Neural crest cell (in vitro differentiated cells): ENCODE data around the gene UBE2E3. TPM values are rescaled to one million over a fixed set of nuclear protein-coding genes. Genes with fewer than 3 reads are reported as not detected.

Experiments
- DNase-seq: peaks from one replicate; pipeline ENCODE4 v3.0.0; 2021; ENCODE audit warnings: low read depth, mixed read lengths, low spot score
- H3K27ac Mint-ChIP-seq: one replicate; pipeline ENCODE4 v1.8.0; 2021; ENCODE audit warnings: mild to moderate bottlenecking, mixed read lengths; ENCODE audit not compliant: unreplicated experiment
- H3K27me3 Mint-ChIP-seq: 2 replicates; pipeline ENCODE4 v1.8.0; 2021; ENCODE audit warnings: low read depth, mild to moderate bottlenecking, mixed read lengths
- H3K36me3 Mint-ChIP-seq: 2 replicates; pipeline ENCODE4 v1.8.0; 2021; ENCODE audit warnings: low read depth, mild to moderate bottlenecking, mixed read lengths
- H3K4me1 Mint-ChIP-seq: 2 replicates; pipeline ENCODE4 v1.8.0; 2021; ENCODE audit warnings: mixed read lengths
- H3K4me3 Mint-ChIP-seq: one replicate; pipeline ENCODE4 v1.8.0; 2021; ENCODE audit warnings: mild to moderate bottlenecking, mixed read lengths
- H3K9me3 Mint-ChIP-seq: 2 replicates; pipeline ENCODE4 v1.8.0; 2021; ENCODE audit warnings: mixed read lengths
- total RNA-seq: library from RNA; stranded (reverse); gene quantifications from 2 replicates; pipeline ENCODE4 v1.2.1, GENCODE V29; 2021
- TF ChIP-seq, protein P1 (sequence below): fragments of 200-600 bp; sonication (generic); conservative IDR thresholded peaks from 2 replicates; pipeline ENCODE4 v1.5.0; 2021; ENCODE audit warnings: antibody characterized with exemption, mild to moderate bottlenecking

UBE2E3 gene
- total RNA-seq, 1 donor from 2014 or later = 228 TPM

DNA sequence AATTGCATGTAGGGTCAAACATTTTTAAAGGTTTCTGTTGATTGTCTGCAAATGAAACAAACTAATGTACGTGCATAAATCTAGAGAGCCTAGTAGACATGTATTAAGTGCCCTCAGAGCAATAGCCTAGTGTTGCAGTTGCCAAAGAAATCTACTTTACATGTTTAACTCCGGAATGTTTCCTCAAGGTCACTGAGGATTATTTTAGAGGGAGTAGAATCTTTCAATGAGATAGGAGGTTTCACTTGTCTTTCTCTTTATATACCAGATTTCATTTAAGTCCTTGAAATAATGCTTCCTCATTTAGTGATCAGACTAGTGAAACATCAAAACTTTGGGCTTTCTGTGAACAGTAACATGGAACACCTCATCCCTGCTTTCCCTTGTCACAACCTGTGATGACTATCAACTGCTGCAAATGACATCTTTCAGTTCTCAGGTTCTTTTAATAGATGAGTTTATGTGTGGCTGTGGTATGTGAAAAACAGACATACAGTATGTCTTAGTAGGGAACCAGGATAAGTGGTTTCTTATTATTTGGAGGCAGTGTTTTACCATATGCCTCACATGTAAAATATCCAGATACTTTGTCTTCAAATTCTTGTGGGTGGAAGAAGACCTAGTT lies 5.5 kb downstream of the UBE2E3 start:
- H3K4me1 Mint-ChIP-seq = peaks cover 51% of the 10 kb centered on the region
- peak overlapping the region; percentile 13 for H3K27ac Mint-ChIP-seq

GRCh38 chr2:180987146-180987545 lies 6.7 kb downstream of the UBE2E3 start:
- DNase-seq = no peak
- Mint-ChIP-seq H3K9me3 (no peaks in the 10 kb centered on the region), H3K4me1 (peaks cover 50% of the 10 kb centered on the region), H3K36me3 (peaks cover 16% of the 10 kb centered on the region), H3K27ac (no peak overlapping the region), H3K27me3 (no peaks in the 10 kb centered on the region), H3K4me3 (no peak overlapping the region)
- TF ChIP-seq, protein P1, sequence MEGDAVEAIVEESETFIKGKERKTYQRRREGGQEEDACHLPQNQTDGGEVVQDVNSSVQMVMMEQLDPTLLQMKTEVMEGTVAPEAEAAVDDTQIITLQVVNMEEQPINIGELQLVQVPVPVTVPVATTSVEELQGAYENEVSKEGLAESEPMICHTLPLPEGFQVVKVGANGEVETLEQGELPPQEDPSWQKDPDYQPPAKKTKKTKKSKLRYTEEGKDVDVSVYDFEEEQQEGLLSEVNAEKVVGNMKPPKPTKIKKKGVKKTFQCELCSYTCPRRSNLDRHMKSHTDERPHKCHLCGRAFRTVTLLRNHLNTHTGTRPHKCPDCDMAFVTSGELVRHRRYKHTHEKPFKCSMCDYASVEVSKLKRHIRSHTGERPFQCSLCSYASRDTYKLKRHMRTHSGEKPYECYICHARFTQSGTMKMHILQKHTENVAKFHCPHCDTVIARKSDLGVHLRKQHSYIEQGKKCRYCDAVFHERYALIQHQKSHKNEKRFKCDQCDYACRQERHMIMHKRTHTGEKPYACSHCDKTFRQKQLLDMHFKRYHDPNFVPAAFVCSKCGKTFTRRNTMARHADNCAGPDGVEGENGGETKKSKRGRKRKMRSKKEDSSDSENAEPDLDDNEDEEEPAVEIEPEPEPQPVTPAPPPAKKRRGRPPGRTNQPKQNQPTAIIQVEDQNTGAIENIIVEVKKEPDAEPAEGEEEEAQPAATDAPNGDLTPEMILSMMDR = no peak

More for the DNA sequence above, 5.5 kb downstream of the UBE2E3 start:
- H3K27me3 Mint-ChIP-seq = no peaks in the 10 kb centered on the region
- H3K36me3 Mint-ChIP-seq = peaks cover 8% of the 10 kb centered on the region
- no peaks in the 10 kb centered on the region for H3K9me3 Mint-ChIP-seq
- no peak for DNase-seq
- TF ChIP-seq, protein P1 = no peak
- peak overlapping the region; percentile 85 for H3K4me3 Mint-ChIP-seq

- no peak for DNase-seq
- H3K9me3 Mint-ChIP-seq = no peaks in the 10 kb centered on the region
- H3K4me1 Mint-ChIP-seq = peaks cover 26% of the 10 kb centered on the region
- no peak overlapping the region for H3K4me3 Mint-ChIP-seq
- H3K36me3 Mint-ChIP-seq = peaks cover 14% of the 10 kb centered on the region
- no peaks in the 10 kb centered on the region for H3K27me3 Mint-ChIP-seq
- TF ChIP-seq, protein P1 = no peak
- no peak overlapping the region for H3K27ac Mint-ChIP-seq
These were observed 9.9 kb downstream of the UBE2E3 start for GRCh38 chr2:180990337-180990736.

DNA sequence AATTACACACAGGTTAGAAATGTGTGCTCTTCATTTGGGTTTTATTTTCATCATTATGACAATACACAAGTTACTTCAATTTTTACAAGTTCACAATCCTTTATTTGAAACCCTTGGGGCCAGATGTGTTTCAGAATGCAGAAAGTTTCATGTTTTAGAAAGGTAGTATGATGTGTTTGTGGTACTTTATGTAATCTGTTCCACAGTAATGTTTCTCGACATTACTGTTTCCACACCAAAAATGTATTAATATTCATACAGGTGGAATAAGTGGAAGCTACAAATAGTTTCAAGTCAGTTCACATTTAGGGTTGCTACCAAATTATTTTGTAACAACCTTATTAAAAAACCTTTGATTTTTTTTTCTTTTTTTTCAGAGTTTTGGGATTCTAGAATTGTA lies 10.4 kb downstream of the UBE2E3 start:
- Mint-ChIP-seq H3K4me1 (peaks cover 26% of the 10 kb centered on the region), H3K4me3 (no peak overlapping the region), H3K36me3 (peaks cover 14% of the 10 kb centered on the region), H3K27me3 (no peaks in the 10 kb centered on the region), H3K27ac (no peak overlapping the region), H3K9me3 (no peaks in the 10 kb centered on the region)
- TF ChIP-seq, protein P1 = no peak
- no peak for DNase-seq

- TF ChIP-seq, protein P1 = peak; percentile 24
- Mint-ChIP-seq H3K27me3 (no peaks in the 10 kb centered on the region), H3K36me3 (peaks cover 14% of the 10 kb centered on the region), H3K9me3 (no peaks in the 10 kb centered on the region), H3K4me3 (no peak overlapping the region), H3K4me1 (peaks cover 27% of the 10 kb centered on the region), H3K27ac (no peak overlapping the region)
- DNase-seq = no peak
These were observed 11.0 kb downstream of the UBE2E3 start for GRCh38 chr2:180991361-180991760.
